Type B pancreatic cell (in vitro differentiated cells): Measurements from ENCODE around the gene MRPL11. TPM values are rescaled to one million over a fixed set of nuclear protein-coding genes. Genes with fewer than 3 reads are reported as not detected.
A peak's percentile ranks its signal among the peaks of the same experiment; 100 is the strongest.

Experiments
- DNase-seq: peaks from one replicate; pipeline ENCODE4 v3.0.0; 2021; ENCODE audit warnings: mixed read lengths; ENCODE audit not compliant: unreplicated experiment; ENCODE audit errors: extremely low spot score
- H3K27ac Mint-ChIP-seq: 2 replicates; pipeline ENCODE4 v1.8.0; 2021; ENCODE audit warnings: mild to moderate bottlenecking, mixed read lengths
- H3K27me3 Mint-ChIP-seq: 2 replicates; pipeline ENCODE4 v1.8.0; 2021; ENCODE audit warnings: mixed read lengths
- H3K36me3 Mint-ChIP-seq: 2 replicates; pipeline ENCODE4 v1.8.0; 2021; ENCODE audit warnings: mixed read lengths
- H3K4me1 Mint-ChIP-seq: one replicate; pipeline ENCODE4 v1.8.0; 2021; ENCODE audit warnings: mixed read lengths; ENCODE audit not compliant: unreplicated experiment
- H3K4me3 Mint-ChIP-seq: 2 replicates; pipeline ENCODE4 v1.8.0; 2021; ENCODE audit warnings: mild to moderate bottlenecking, mixed read lengths
- H3K9me3 Mint-ChIP-seq: 2 replicates; pipeline ENCODE4 v1.8.0; 2021; ENCODE audit warnings: mixed read lengths
- total RNA-seq: library from RNA; stranded (reverse); gene quantifications from 2 replicates; pipeline ENCODE4 v1.2.1, GENCODE V29; 2021; ENCODE audit warnings: low replicate concordance
- TF ChIP-seq, protein P1 (sequence below): fragments of 200-600 bp; sonication (generic); conservative IDR thresholded peaks from 2 replicates; pipeline ENCODE4 v1.5.0; 2021; ENCODE audit warnings: antibody characterized with exemption, mild to moderate bottlenecking

Gene MRPL11
- total RNA-seq, 1 donor from 2014 or later: 69.8 TPM

DNA sequence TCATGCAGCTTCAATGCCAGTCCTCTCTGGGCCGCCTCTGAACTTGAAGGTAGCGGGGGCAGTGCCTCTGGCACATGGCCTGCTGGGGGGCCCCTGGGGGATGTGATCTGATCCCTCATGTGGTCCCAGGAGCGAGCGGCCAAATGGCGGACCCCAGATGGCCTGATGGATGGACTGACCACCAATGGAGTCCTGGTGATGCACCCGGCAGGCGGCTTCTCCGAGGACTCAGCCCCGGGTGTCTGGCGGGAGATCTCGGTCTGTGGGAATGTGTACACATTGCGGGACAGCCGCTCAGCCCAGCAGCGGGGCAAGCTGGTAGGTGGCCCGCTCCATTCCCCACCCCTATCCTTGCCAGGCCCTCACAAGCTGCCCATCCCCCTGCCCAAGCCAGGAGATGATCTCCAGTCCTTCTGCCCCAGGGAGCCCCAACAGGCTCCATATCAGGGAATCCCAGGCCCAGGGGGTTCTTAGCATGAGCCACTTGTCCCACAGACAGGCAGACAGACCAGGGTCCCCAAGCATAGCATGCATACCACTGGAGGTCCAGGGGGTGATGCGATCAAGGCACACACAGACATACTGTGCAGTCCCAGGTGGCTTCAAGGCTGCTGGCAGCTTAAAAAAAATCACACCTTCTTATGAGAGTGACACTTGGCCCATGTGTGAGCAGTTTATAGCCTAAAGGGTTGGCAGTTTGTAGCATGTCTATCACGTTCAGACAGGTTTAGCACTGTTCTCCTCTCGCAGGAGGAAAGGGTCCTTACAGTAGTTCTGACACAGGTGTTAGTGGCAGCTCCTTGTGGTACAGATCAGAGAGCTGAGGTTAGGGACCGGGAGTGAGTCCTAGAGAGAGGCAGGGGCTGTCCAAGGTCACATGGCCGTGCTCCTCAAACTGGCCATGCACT lies 35.2 kb upstream of the MRPL11 start:
- TF ChIP-seq, protein P1, sequence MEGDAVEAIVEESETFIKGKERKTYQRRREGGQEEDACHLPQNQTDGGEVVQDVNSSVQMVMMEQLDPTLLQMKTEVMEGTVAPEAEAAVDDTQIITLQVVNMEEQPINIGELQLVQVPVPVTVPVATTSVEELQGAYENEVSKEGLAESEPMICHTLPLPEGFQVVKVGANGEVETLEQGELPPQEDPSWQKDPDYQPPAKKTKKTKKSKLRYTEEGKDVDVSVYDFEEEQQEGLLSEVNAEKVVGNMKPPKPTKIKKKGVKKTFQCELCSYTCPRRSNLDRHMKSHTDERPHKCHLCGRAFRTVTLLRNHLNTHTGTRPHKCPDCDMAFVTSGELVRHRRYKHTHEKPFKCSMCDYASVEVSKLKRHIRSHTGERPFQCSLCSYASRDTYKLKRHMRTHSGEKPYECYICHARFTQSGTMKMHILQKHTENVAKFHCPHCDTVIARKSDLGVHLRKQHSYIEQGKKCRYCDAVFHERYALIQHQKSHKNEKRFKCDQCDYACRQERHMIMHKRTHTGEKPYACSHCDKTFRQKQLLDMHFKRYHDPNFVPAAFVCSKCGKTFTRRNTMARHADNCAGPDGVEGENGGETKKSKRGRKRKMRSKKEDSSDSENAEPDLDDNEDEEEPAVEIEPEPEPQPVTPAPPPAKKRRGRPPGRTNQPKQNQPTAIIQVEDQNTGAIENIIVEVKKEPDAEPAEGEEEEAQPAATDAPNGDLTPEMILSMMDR: no peak
- Mint-ChIP-seq H3K36me3 (peaks cover 4% of the 10 kb centered on the region), H3K9me3 (no peaks in the 10 kb centered on the region), H3K27me3 (no peaks in the 10 kb centered on the region), H3K4me1 (peaks cover 13% of the 10 kb centered on the region), H3K4me3 (no peak overlapping the region), H3K27ac (no peak overlapping the region)
- no peak for DNase-seq

- H3K4me1 Mint-ChIP-seq: peaks cover 15% of the 10 kb centered on the region
- no peak overlapping the region for H3K27ac Mint-ChIP-seq
- H3K36me3 Mint-ChIP-seq: peaks cover 4% of the 10 kb centered on the region
- H3K27me3 Mint-ChIP-seq: no peaks in the 10 kb centered on the region
- H3K4me3 Mint-ChIP-seq: no peak overlapping the region
- no peaks in the 10 kb centered on the region for H3K9me3 Mint-ChIP-seq
- TF ChIP-seq, protein P1: no peak
- DNase-seq: no peak
Measured at GRCh38 chr11:66473167-66473566, 34.5 kb upstream of the MRPL11 start.

- TF ChIP-seq, protein P1: no peak
- peaks cover 17% of the 10 kb centered on the region for H3K4me1 Mint-ChIP-seq
- H3K9me3 Mint-ChIP-seq: no peaks in the 10 kb centered on the region
- H3K27me3 Mint-ChIP-seq: no peaks in the 10 kb centered on the region
- H3K27ac Mint-ChIP-seq: no peak overlapping the region
- no peak overlapping the region for H3K4me3 Mint-ChIP-seq
- DNase-seq: no peak
- peaks cover 4% of the 10 kb centered on the region for H3K36me3 Mint-ChIP-seq
Measured at GRCh38 chr11:66472054-66472453, 33.4 kb upstream of the MRPL11 start.

DNA sequence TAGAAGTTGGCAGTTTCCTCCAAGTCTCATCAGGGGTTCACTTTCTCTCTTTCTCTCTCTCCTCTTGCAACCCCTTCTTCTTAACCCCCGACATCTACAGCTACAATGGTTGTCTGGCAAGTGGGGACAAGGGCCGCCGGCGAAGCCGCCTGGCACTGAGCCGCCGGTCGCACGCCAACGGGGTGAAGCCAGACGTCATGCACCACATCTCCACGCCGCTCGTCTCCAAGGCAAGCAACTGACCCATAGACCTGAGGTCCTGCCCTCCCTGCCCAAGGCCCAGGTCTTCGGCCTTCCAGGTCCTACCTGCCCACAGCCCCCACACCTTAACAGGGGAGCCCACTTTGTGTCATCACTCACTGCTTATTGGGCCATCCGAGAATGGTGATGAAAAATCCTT lies 32.5 kb upstream of the MRPL11 start:
- DNase-seq: no peak
- TF ChIP-seq, protein P1: no peak
- Mint-ChIP-seq H3K9me3 (no peaks in the 10 kb centered on the region), H3K27ac (no peak overlapping the region), H3K36me3 (no peaks in the 10 kb centered on the region), H3K4me1 (peaks cover 11% of the 10 kb centered on the region), H3K4me3 (no peak overlapping the region), H3K27me3 (no peaks in the 10 kb centered on the region)

DNA sequence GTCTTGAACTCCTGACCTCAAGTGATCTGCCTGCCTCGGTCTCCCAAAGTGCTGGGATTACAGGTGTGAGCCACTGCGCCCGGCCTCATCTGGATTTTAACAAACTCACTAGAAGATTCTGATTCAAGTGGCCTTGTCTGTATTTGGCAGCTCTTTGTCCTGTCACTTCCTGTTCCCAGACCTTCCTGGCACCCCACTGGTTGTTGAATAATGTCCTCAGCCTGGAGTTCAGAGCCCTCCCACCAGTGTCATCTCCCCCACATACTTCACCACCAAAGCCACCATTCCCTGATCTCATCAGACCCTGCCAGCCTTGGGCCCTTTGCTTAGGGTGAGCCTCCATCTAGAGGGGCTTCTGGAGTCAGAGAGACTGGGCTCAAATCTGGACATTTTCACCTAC lies 31.4 kb upstream of the MRPL11 start:
- TF ChIP-seq, protein P1: no peak
- H3K36me3 Mint-ChIP-seq: no peaks in the 10 kb centered on the region
- peaks cover 15% of the 10 kb centered on the region for H3K4me1 Mint-ChIP-seq
- H3K27me3 Mint-ChIP-seq: no peaks in the 10 kb centered on the region
- no peak for DNase-seq
- no peaks in the 10 kb centered on the region for H3K9me3 Mint-ChIP-seq
- H3K27ac Mint-ChIP-seq: no peak overlapping the region
- H3K4me3 Mint-ChIP-seq: peak overlapping the region; percentile 30
